ENCODE results near the gene GUCY1B1.

Gene GUCY1B1

DNA sequence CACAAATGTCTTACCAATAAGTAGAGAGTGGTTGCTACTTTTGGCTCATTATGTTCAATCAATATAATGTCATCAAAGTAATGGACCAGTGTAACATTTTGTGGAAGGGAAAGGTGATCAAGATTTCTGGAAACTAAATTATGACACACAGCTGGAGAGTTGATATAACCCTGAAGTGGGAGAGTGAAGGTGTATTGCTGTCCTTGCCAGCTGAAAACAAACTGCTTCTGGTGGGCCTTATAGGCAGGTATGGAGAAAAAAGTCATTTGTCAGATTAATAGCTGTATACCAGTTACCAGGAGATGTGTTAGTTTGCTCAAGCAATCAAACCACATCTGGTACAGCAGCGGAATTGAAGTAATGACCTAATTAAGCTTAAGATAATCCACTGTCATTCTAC lies 17.3 kb upstream of the GUCY1B1 start:
- Histone ChIP-seq H4K8ac (ENCODE audit: low read depth, low read length) (no peak overlapping the region), H3K9me3 (replicated peaks in 1 of 2; ENCODE audit: control insufficient read depth in 2 of 2, insufficient read depth in 1 of 2, low read depth in 1 of 2, low read length in 2 of 2) (peaks cover 0 to 1% of the 10 kb centered on the region in 2 donors), H2AK5ac (ENCODE audit: low read depth, low read length) (no peak overlapping the region), H2BK15ac (ENCODE audit: low read length) (no peak overlapping the region), H3K18ac (ENCODE audit: low read length) (no peak overlapping the region), H2AFZ (ENCODE audit: low read length) (no peak overlapping the region), H3K9ac (ENCODE audit: low read depth, low read length, poor library complexity) (no peak overlapping the region), H3K23ac (ENCODE audit: low read depth, low read length, poor library complexity) (no peak overlapping the region), H3K36me3 (replicated peaks in 1 of 2; ENCODE audit: control insufficient read depth in 2 of 2, insufficient read depth in 2 of 2, low read length in 2 of 2) (no peaks in the 10 kb centered on the region), H3K4me2 (ENCODE audit: insufficient read depth, low read length, poor library complexity, severe bottlenecking) (no peak overlapping the region), H3K4me1 (ENCODE audit: control insufficient read depth in 2 of 2, insufficient read depth in 1 of 2, low read depth in 1 of 2, low read length in 2 of 2) (peaks cover 0 to 3% of the 10 kb centered on the region in 2 donors), H4K91ac (ENCODE audit: low read depth, low read length, poor library complexity) (no peak overlapping the region), H2BK120ac (ENCODE audit: low read depth, low read length) (no peak overlapping the region), H2BK12ac (ENCODE audit: low read length) (no peak overlapping the region), H3K27ac (replicated peaks; ENCODE audit: low read length) (no peak overlapping the region), H3K79me1 (ENCODE audit: low read depth, low read length) (no peaks in the 10 kb centered on the region), H3K4me3 (ENCODE audit: low read length in 2 of 2) (no peak overlapping the region), H3K14ac (ENCODE audit: low read length) (no peak overlapping the region), H2BK5ac (ENCODE audit: low read length) (no peak overlapping the region), H3K4ac (ENCODE audit: low read length) (no peak overlapping the region), H3K27me3 (ENCODE audit: control insufficient read depth in 3 of 3, insufficient read depth in 3 of 3, low read depth in 1 of 3, low read length in 3 of 3) (no peaks in the 10 kb centered on the region)
- no CpG with 5 or more reads among the region's 1 CpG for WGBS, 2 donors (ENCODE audit: extremely low coverage in 2 of 2, insufficient read length in 2 of 2, insufficient replicate concordance in 1 of 2)
- no peak for DNase-seq (ENCODE audit: low spot score)

GRCh38 chr4:155742310-155743015 lies 16.4 kb upstream of the GUCY1B1 start:
- H3K23ac ChIP-seq (ENCODE audit: low read depth, low read length, poor library complexity), result no peak overlapping the region
- peaks cover 0 to 1% of the 10 kb centered on the region in 2 donors for H3K9me3 ChIP-seq (replicated peaks in 1 of 2; ENCODE audit: control insufficient read depth in 2 of 2, insufficient read depth in 1 of 2, low read depth in 1 of 2, low read length in 2 of 2)
- H3K27me3 ChIP-seq (ENCODE audit: control insufficient read depth in 3 of 3, insufficient read depth in 3 of 3, low read depth in 1 of 3, low read length in 3 of 3), result no peaks in the 10 kb centered on the region
- no peaks in the 10 kb centered on the region for H3K79me1 ChIP-seq (ENCODE audit: low read depth, low read length)
- no peaks in the 10 kb centered on the region for H3K36me3 ChIP-seq (replicated peaks in 1 of 2; ENCODE audit: control insufficient read depth in 2 of 2, insufficient read depth in 2 of 2, low read length in 2 of 2)
- H3K9ac ChIP-seq (ENCODE audit: low read depth, low read length, poor library complexity), result no peak overlapping the region
- no peak for DNase-seq (ENCODE audit: low spot score)
- no peak overlapping the region for H2AFZ ChIP-seq (ENCODE audit: low read length)
- H2BK15ac ChIP-seq (ENCODE audit: low read length), result no peak overlapping the region
- no peak overlapping the region for H3K27ac ChIP-seq (replicated peaks; ENCODE audit: low read length)
- no peak overlapping the region for H3K4me2 ChIP-seq (ENCODE audit: insufficient read depth, low read length, poor library complexity, severe bottlenecking)
- no peak overlapping the region for H3K4ac ChIP-seq (ENCODE audit: low read length)
- no CpG with 5 or more reads among the region's 3 CpGs for WGBS, 2 donors (ENCODE audit: extremely low coverage in 2 of 2, insufficient read length in 2 of 2, insufficient replicate concordance in 1 of 2)
- H3K4me1 ChIP-seq (ENCODE audit: control insufficient read depth in 2 of 2, insufficient read depth in 1 of 2, low read depth in 1 of 2, low read length in 2 of 2), result peaks cover 0 to 3% of the 10 kb centered on the region in 2 donors
- no peak overlapping the region for H2BK12ac ChIP-seq (ENCODE audit: low read length)
- no peak overlapping the region for H2BK5ac ChIP-seq (ENCODE audit: low read length)
- H2BK120ac ChIP-seq (ENCODE audit: low read depth, low read length), result no peak overlapping the region
- no peak overlapping the region for H2AK5ac ChIP-seq (ENCODE audit: low read depth, low read length)
- H3K14ac ChIP-seq (ENCODE audit: low read length), result no peak overlapping the region
- H4K8ac ChIP-seq (ENCODE audit: low read depth, low read length), result no peak overlapping the region
- H3K4me3 ChIP-seq (ENCODE audit: low read length in 2 of 2), result no peak overlapping the region
- no peak overlapping the region for H3K18ac ChIP-seq (ENCODE audit: low read length)
- no peak overlapping the region for H4K91ac ChIP-seq (ENCODE audit: low read depth, low read length, poor library complexity)

GRCh38 chr4:155745984-155746383 lies 12.8 kb upstream of the GUCY1B1 start:
- H3K79me1 ChIP-seq (ENCODE audit: low read depth, low read length), result no peaks in the 10 kb centered on the region
- H4K8ac ChIP-seq (ENCODE audit: low read depth, low read length), result no peak overlapping the region
- H3K18ac ChIP-seq (ENCODE audit: low read length), result no peak overlapping the region

DNA sequence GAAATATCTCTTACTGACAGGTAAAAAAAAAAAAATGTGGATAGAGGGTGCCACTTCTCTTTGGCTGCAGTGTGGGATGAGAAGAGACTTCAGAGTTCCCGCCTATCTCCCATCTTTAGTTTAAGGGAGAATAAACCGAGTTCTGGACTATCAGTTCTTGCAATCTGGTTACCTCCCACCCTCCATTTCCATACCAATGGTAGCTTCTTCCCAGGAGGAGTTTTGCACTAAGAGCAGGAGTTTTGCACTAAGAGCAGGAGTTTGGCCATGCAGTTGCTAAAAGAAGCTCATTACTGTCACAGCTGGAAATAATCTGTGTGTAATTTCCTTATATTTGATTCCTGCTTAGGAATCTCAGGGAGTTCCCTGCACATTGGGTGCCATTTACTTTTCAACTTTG lies 10.8 kb upstream of the GUCY1B1 start:
- no peak overlapping the region for H3K23ac ChIP-seq (ENCODE audit: low read depth, low read length, poor library complexity)

More at GRCh38 chr4:155745984-155746383, 12.8 kb upstream of the GUCY1B1 start:
- no peak overlapping the region for H2AFZ ChIP-seq (ENCODE audit: low read length)
- H3K4ac ChIP-seq (ENCODE audit: low read length), result no peak overlapping the region
- H2BK15ac ChIP-seq (ENCODE audit: low read length), result no peak overlapping the region
- no peak for DNase-seq (ENCODE audit: low spot score)
- H2BK120ac ChIP-seq (ENCODE audit: low read depth, low read length), result no peak overlapping the region
- no peak overlapping the region for H3K9ac ChIP-seq (ENCODE audit: low read depth, low read length, poor library complexity)
- H2AK5ac ChIP-seq (ENCODE audit: low read depth, low read length), result no peak overlapping the region
- H3K9me3 ChIP-seq (replicated peaks in 1 of 2; ENCODE audit: control insufficient read depth in 2 of 2, insufficient read depth in 1 of 2, low read depth in 1 of 2, low read length in 2 of 2), result peaks cover 0 to 1% of the 10 kb centered on the region in 2 donors
- H3K4me1 ChIP-seq (ENCODE audit: control insufficient read depth in 2 of 2, insufficient read depth in 1 of 2, low read depth in 1 of 2, low read length in 2 of 2), result peaks cover 0 to 3% of the 10 kb centered on the region in 2 donors
- no peak overlapping the region for H3K4me2 ChIP-seq (ENCODE audit: insufficient read depth, low read length, poor library complexity, severe bottlenecking)
- H3K27ac ChIP-seq (replicated peaks; ENCODE audit: low read length), result no peak overlapping the region
- H3K4me3 ChIP-seq (ENCODE audit: low read length in 2 of 2), result no peak overlapping the region
- H3K14ac ChIP-seq (ENCODE audit: low read length), result no peak overlapping the region
- WGBS, 2 donors (ENCODE audit: extremely low coverage in 2 of 2, insufficient read length in 2 of 2, insufficient replicate concordance in 1 of 2), result no CpG with 5 or more reads among the region's 5 CpGs
- H4K91ac ChIP-seq (ENCODE audit: low read depth, low read length, poor library complexity), result no peak overlapping the region
- no peak overlapping the region for H3K23ac ChIP-seq (ENCODE audit: low read depth, low read length, poor library complexity)
- no peaks in the 10 kb centered on the region for H3K36me3 ChIP-seq (replicated peaks in 1 of 2; ENCODE audit: control insufficient read depth in 2 of 2, insufficient read depth in 2 of 2, low read length in 2 of 2)
- no peaks in the 10 kb centered on the region for H3K27me3 ChIP-seq (ENCODE audit: control insufficient read depth in 3 of 3, insufficient read depth in 3 of 3, low read depth in 1 of 3, low read length in 3 of 3)
- H2BK5ac ChIP-seq (ENCODE audit: low read length), result no peak overlapping the region
- no peak overlapping the region for H2BK12ac ChIP-seq (ENCODE audit: low read length)

More for the DNA sequence above, 10.8 kb upstream of the GUCY1B1 start:
- Histone ChIP-seq H3K27ac (replicated peaks; ENCODE audit: low read length) (no peak overlapping the region), H3K4me1 (ENCODE audit: control insufficient read depth in 2 of 2, insufficient read depth in 1 of 2, low read depth in 1 of 2, low read length in 2 of 2) (peaks cover 0 to 3% of the 10 kb centered on the region in 2 donors), H3K4me2 (ENCODE audit: insufficient read depth, low read length, poor library complexity, severe bottlenecking) (no peak overlapping the region), H2BK120ac (ENCODE audit: low read depth, low read length) (no peak overlapping the region), H3K4me3 (ENCODE audit: low read length in 2 of 2) (no peak overlapping the region), H3K9ac (ENCODE audit: low read depth, low read length, poor library complexity) (no peak overlapping the region), H3K27me3 (ENCODE audit: control insufficient read depth in 3 of 3, insufficient read depth in 3 of 3, low read depth in 1 of 3, low read length in 3 of 3) (no peaks in the 10 kb centered on the region), H2AK5ac (ENCODE audit: low read depth, low read length) (no peak overlapping the region), H2AFZ (ENCODE audit: low read length) (no peak overlapping the region), H2BK5ac (ENCODE audit: low read length) (no peak overlapping the region), H3K14ac (ENCODE audit: low read length) (no peak overlapping the region), H4K91ac (ENCODE audit: low read depth, low read length, poor library complexity) (no peak overlapping the region), H3K36me3 (replicated peaks in 1 of 2; ENCODE audit: control insufficient read depth in 2 of 2, insufficient read depth in 2 of 2, low read length in 2 of 2) (no peaks in the 10 kb centered on the region), H3K9me3 (replicated peaks in 1 of 2; ENCODE audit: control insufficient read depth in 2 of 2, insufficient read depth in 1 of 2, low read depth in 1 of 2, low read length in 2 of 2) (peaks cover 0 to 1% of the 10 kb centered on the region in 2 donors), H3K18ac (ENCODE audit: low read length) (no peak overlapping the region), H3K4ac (ENCODE audit: low read length) (no peak overlapping the region), H3K79me1 (ENCODE audit: low read depth, low read length) (no peaks in the 10 kb centered on the region), H2BK15ac (ENCODE audit: low read length) (no peak overlapping the region), H4K8ac (ENCODE audit: low read depth, low read length) (no peak overlapping the region), H2BK12ac (ENCODE audit: low read length) (no peak overlapping the region)
- no CpG with 5 or more reads among the region's 2 CpGs for WGBS, 2 donors (ENCODE audit: extremely low coverage in 2 of 2, insufficient read length in 2 of 2, insufficient replicate concordance in 1 of 2)
- no peak for DNase-seq (ENCODE audit: low spot score)
